ENCODE results near the gene FERMT2.

Gene FERMT2

DNA sequence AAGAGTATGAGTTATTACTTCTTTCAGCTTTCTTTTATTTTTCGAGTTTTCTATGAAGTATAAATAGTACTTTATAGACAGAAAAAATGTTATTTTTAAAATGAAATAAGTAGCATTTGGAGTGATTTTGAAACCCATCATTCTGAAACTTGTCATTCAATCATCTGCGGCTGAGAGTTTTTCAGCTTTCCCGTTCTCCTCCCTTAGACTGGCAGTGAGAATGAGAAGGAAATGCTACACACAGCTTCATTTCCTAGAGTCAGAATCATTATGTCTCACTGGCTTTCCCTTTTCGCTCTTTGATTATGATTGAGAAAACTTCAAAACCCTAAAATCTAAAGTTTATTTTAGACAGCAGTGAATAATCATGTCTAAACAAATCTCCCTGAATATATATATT, 125.8 kb downstream of the FERMT2 start:
- ChIA-PET POLR2A (no interaction called here), CTCF (interaction anchor here (0.7 to 5.2 kb wide), 15 partner anchors 10 to 1523 kb away, joined by 3 to 51 read pairs (median 4); partner anchors contain the start of gene GNPNAT1)
- TF ChIP-seq, protein P1, sequence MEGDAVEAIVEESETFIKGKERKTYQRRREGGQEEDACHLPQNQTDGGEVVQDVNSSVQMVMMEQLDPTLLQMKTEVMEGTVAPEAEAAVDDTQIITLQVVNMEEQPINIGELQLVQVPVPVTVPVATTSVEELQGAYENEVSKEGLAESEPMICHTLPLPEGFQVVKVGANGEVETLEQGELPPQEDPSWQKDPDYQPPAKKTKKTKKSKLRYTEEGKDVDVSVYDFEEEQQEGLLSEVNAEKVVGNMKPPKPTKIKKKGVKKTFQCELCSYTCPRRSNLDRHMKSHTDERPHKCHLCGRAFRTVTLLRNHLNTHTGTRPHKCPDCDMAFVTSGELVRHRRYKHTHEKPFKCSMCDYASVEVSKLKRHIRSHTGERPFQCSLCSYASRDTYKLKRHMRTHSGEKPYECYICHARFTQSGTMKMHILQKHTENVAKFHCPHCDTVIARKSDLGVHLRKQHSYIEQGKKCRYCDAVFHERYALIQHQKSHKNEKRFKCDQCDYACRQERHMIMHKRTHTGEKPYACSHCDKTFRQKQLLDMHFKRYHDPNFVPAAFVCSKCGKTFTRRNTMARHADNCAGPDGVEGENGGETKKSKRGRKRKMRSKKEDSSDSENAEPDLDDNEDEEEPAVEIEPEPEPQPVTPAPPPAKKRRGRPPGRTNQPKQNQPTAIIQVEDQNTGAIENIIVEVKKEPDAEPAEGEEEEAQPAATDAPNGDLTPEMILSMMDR (IDR thresholded peaks at IDR 0.05; ENCODE audit: control extremely low read depth, extremely low read depth, low read depth, missing control alignments): no peak
- DNase-seq (ENCODE audit: extremely low spot score): no peak

DNA sequence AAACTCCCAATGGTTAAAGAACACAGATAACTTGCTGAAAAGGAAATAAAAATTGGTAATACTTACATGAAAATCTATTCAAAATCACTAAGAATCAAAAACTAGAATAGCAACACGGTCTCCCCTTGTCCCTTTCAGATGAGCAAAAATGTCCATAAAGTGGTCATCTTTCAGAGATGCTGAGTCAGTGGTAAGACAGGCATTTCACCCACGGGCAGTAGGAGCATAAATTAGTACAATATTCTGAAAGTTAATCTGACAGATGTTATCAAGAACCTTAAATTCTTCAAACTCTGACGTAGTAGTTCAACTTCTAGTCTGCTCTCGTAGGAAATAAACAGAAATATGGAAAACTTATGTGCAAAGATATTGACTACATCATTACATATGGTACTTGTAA, 126.4 kb downstream of the FERMT2 start:
- no peak for DNase-seq (ENCODE audit: extremely low spot score)
- CTCF ChIA-PET: interaction anchor here (0.7 to 5.2 kb wide), 14 partner anchors 9 to 1524 kb away, joined by 3 to 51 read pairs (median 4); partner anchors contain the start of gene GNPNAT1
- TF ChIP-seq, protein P1 (IDR thresholded peaks at IDR 0.05; ENCODE audit: control extremely low read depth, extremely low read depth, low read depth, missing control alignments): no peak
- POLR2A ChIA-PET: no interaction called here

DNA sequence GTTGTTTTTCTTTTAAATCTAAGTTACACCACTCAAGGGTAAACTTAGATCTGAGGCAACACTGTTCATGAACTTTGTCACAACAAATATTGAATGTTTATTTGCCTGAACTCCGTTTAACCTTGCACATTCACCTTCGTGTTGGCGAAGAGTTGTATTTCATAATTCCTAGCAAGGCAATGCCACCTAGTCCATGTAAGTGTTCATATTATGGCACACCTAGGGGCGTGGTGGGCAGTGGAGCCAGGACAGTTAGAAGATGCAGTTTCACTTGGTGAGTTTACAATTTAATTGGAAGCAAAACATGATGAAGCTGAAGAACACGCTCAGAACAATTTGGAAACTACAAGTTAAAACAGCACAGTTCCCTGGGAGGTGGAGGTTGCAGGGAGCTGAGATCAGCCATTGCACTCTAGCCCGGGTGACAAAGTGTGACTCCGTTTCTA, 129.0 kb downstream of the FERMT2 start:
- TF ChIP-seq, protein P1 (IDR thresholded peaks at IDR 0.05; ENCODE audit: control extremely low read depth, extremely low read depth, low read depth, missing control alignments): no peak
- POLR2A ChIA-PET: no interaction called here
- DNase-seq (ENCODE audit: extremely low spot score): no peak
- CTCF ChIA-PET: interaction anchor here (1.0 to 5.2 kb wide), 7 partner anchors 13 to 474 kb away, joined by 3 to 51 read pairs (median 3); no protein-coding TSS in a partner anchor

DNA sequence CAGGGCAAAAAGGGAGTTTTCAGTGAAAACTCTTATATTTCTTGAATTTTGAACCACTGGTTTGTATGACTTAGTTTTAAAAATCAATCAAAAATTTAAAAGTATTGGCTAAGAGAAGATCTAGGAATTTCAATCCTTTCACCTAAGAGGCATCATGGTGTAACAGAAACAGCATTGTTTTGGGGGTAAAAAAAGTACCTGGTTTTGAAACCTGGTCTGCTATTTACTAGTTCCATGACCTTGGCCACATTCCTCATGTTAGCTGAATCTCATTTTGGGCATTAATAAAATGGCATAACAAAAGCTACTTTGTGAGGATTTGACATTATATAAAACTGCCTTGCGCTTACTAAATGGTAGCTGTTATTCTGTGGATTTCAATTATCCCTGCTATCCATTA, 142.7 kb downstream of the FERMT2 start:
- TF ChIP-seq, protein P1 (IDR thresholded peaks at IDR 0.05; ENCODE audit: control extremely low read depth, extremely low read depth, low read depth, missing control alignments): no peak
- POLR2A ChIA-PET: no interaction called here
- DNase-seq (ENCODE audit: extremely low spot score): no peak
- CTCF ChIA-PET: interaction anchor here (0.7 to 1.4 kb wide), 2 partner anchors 13 to 15 kb away, joined by 3 read pairs; no protein-coding TSS in a partner anchor

Data from GM10248 (cell line).